AG08396 (cell line): ENCODE data around the gene STUM.
"Not testable (repeated sequence)": the region's sequence is repeated elsewhere in the genome, so short reads cannot be mapped to it uniquely, and the experiment has no call there.

ENCODE experiments used
- DNase-seq: peaks from one replicate; pipeline ENCODE4 v3.0.0; 2012; ENCODE audit warnings: low spot score, mixed read lengths

The STUM gene

DNA sequence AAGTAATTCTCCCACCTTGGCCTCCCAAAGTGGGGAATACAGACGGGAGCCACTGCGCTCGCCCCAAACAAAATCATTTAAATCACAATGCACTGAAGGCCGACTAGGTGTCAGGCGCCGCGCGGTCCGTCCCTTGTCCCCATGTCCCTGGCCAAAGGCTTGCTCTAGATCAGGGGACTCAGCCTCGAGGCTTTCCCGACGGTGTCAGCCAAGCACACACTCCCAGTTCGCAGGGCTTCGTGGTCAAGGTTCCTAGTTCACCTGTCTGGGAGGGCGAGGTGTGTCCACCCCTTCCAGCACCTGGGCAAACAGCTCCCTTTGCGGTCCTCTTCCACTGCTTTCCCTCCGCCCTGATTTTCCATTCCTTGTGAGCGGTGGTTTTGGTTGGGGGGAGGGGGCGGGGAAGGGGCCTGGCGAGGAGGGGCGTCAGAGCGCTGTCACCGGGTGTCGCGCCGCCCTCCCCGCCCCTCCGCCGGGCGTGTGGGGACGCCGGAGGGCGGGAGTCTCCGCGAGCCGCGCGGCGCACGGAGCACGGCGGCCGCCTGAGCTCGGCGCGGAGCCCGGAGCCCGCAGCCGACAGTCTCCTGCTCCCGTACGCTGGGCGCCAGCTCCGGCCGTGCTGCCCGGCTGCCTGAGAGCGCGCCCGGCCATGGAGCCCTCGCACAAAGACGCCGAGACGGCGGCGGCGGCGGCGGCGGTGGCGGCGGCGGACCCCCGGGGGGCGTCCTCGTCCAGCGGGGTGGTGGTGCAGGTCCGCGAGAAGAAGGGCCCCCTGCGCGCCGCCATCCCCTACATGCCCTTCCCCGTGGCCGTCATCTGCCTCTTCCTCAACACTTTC, at the start of gene STUM:
Gene STUM (plus strand): TSS at position 509 of the 838 bp plus-strand sequence. CDS start 141 bp downstream, at position 650.
- DNase-seq = peak; percentile 77

DNA sequence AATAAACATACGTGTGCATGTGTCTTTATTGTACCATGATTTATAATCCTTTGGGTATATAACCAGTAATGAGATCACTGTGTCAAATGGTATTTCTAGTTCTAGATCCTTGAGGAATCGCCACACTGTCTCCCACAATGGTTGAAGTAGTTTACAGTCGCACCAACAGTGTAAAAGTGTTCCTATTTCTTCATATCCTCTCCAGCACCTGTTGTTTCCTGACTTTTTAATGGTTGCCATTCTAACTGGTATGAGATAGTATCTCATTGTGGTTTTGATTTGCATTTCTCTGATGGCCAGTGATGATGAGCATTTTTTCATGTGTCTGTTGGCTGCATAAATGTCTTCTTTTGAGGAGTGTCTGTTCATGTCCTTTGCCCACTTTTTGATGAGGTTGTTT, 48.9 kb upstream of the STUM start:
- DNase-seq = not testable (repeated sequence)

DNA sequence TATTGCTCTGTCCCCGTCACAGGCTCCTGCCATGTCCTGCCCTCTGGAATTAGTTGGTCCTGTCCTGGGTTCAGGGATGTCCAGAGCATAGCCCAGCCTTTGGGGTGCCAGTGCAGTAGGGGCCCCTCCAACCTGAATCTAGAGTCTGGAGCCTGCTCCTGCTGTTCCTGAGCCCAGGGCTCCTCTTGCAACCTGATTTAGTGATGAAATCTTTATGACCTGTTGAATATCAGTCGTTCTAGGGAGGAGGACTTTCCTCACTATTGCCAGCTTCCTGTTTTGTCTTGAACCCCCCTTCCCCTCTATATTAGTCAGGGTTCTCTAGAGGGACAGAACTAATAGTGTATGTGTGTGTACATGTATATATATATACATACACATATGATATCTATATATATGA, 42.5 kb upstream of the STUM start:
- no peak for DNase-seq

DNA sequence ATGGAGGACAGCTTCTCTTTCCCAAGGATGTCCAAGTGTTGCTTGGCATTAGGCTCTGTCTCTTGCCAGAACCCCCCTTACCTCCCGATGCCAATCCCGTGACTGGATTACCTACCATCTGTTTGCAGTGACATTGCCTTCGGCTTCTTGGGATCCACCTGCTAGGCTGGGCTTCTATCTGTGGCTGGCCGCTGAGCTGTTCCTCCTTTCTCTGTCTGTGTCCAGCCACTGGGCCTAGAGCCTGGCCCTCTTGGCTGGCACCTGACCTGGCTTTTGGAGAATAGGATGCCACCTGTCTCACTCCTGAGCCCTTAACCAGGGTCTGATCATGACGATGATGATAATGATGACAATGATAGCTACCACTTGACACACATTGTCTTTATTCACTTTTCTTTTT, 41.6 kb upstream of the STUM start:
- DNase-seq = no peak

DNA sequence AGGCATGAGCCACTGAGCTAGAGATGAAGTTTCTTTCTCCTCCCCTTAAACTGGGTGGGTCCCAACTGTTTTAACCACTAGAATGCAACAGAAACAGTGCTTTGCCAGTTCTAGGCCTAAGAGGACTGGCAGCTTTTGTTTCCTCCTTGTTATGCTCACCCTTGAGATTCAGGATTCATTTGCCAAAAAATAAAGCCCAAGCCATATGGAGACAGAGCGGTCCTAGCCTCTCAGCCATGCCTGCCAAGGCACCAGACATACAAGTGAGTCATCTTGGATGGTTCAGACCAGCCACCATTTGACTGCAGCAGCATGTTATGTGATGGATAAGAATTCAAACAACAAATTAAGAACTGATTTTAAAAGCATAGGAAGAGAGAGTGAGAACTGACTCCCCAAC, 38.1 kb upstream of the STUM start:
- DNase-seq = no peak

DNA sequence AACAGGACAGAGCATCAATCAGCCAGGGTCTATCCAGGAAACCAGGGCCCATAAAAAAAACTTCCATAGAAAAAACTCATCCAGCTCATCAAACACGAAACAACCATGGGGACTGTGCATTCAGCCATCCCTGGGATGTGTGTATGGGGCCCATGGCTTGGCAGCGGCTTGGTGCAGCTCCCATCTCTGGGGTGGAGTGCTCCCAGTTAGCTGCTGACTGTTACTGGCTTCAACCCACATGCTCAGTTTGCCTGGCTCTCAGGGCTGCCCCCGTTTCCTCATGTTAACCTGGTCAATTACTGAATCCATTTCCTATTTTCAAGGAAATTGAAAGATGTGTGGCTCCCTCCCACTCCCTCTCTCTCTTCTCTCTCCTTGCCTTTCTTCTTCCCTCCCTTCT, 37.3 kb upstream of the STUM start:
- DNase-seq = no peak

- DNase-seq = no peak
Measured at GRCh38 chr1:226512076-226512728, 36.4 kb upstream of the STUM start.

DNA sequence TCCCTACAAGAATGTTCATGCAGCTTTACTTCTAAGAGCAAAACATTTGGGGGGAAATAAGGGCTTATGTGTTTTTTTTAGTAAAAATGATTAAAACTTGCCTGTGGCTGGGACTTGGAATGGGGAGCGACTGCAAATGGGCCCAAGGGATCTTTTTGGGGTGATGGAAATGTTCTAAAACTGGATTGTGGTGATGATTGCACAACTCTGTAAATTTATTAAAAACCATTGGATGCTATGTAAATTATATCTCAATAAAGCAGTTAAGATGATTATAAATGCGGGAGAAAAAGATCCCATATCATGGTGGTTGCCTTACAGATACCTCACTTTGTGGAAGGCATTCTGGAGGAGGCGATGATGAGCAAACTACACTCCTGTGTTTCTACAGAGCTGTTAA, 30.2 kb upstream of the STUM start:
- DNase-seq = no peak

DNA sequence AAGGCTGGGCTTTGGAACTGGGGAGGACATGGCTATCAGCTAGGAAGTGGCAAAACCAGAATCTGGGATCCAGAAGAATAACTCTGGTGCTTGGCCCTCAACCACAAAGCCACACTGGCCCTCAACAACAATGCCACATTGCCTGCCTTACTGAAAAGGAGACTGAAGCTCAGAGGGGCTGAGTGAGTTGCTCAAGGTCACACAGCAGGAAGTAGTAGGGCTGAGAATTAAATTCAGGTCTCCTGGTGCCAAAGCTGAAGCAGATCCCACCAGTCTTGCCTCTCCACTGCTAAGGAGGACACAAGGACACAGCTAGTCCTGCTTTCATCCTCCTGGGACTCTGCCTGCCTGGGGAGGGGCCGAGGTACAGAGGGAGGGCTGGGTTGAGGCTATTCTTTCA, 29.4 kb upstream of the STUM start:
- no peak for DNase-seq

- no peak for DNase-seq
Measured at GRCh38 chr1:226519716-226520598, 28.6 kb upstream of the STUM start.

- no peak for DNase-seq
Measured at GRCh38 chr1:226520640-226521355, 27.8 kb upstream of the STUM start.

DNA sequence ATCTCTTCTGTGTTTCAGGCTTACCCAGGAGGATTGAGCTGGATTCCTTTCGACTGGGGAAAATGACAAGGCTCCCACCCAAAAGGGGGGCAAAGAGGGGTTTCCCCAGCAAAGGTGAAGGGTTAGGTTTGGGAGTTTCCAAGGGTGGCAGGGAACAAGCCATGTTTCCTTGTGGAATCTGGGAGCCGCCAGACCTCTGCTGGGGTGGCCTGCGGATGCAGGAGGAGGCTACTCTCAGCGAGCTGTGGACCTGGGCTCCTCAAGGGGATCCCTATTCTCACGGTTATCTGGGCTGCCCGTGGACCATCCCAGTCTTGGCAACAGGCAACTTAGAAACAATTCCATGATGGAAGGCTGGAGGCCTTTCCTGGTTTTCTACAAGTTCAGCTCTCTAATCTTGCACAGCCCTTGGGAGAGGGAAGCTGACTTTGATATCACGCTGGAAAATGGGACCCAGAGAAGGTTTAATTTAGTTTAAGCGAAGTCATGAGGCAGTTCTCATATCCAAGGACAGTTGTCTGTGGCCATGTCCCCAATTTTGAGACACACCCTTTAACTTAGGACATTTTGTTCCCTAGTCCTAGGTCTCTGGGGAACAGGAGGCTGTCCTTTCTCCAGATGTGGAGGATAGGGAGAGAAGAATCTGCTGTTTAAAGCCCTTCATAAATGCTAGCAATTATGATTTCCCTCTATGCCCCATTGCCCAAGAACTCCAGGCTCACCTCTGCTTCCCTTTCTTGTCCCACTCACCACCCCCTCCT, 24.7 kb upstream of the STUM start:
- no peak for DNase-seq

- DNase-seq = no peak
Measured at GRCh38 chr1:226524547-226524946, 24.0 kb upstream of the STUM start.

- peak; percentile 49 for DNase-seq
Measured at GRCh38 chr1:226525750-226526149, 22.8 kb upstream of the STUM start.

DNA sequence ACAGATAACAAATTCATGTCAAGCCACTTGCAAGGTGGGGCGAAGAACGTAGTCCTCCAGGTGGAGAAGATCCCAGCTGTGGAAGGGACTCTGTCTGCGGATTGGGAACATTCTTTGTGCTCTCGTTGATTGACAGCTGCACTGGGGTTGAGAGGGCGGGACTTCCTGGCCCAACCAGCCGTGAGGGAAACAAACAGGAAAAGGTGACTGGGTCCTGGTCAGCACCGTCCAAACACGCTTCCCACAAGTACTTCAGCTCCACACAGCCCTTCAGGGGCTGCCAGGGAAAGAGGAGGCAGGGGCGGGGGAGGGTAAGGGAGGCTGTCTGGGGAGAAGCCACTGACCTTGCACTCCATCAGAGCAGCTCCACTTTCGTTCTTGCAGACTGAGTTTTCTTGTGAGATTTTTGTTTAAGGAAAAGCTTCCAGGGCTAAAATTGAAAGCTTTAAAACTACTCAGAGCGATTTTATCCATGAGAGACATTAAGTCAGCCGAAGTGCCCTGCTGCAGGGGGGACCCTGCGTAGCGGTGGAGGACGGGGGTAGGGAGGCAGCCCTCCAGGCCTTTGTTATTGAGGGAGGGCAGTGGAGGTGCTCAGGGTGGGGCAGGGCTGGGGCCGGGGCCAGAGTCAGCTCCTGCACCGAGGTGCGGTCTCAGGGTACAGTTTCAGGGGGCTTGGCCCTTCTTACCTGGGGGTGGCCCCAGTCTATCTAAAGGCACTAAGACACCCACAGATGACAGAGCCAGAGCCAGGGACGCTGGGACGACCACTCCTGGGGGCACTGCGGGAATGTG, 21.6 kb upstream of the STUM start:
- DNase-seq = peak; percentile 57

- DNase-seq = no peak
Measured at GRCh38 chr1:226529891-226530290, 18.7 kb upstream of the STUM start.

- DNase-seq = no peak
Measured at GRCh38 chr1:226530591-226530990, 18.0 kb upstream of the STUM start.

- DNase-seq = no peak
Measured at GRCh38 chr1:226531360-226532093, 17.0 kb upstream of the STUM start.

- no peak for DNase-seq
Measured at GRCh38 chr1:226532553-226532952, 16.0 kb upstream of the STUM start.

DNA sequence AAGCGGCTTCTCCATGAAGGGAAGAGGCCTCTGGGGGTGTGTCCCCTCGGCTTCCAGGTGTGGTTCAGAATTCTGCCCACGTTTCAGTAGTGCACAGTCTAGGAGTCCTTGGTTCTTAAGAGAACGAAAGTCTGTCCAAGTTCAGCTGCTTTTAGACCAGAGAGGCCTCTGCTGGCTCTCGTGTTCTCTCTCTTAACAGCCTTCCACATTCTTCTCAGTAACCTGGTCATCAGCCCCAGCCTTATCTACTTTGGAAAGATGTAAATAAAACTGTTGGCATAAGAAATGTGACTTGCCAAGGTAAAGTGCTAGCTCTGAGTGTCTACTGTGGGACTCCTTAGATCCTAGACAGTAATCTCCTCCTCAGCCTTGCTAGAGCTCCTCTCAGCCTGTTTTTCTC, 15.3 kb upstream of the STUM start:
- no peak for DNase-seq
